Smooth muscle cell (in vitro differentiated cells): ENCODE data around the gene LUZP2. TPM values are rescaled to one million over a fixed set of nuclear protein-coding genes. Genes with fewer than 3 reads are reported as not detected.
A peak's percentile ranks its signal among the peaks of the same experiment; 100 is the strongest.

Source experiments
- DNase-seq: peaks from one replicate; lab custom pipeline; 2025; ENCODE audit not compliant: unreplicated experiment; lab: John Stamatoyannopoulos, UW
- H2AFZ ChIP-seq: fragments of 200-600 bp; sonication (generic); 2 replicates; pipeline ENCODE4 v1.6.0; 2016; ENCODE audit warnings: antibody characterized with exemption, low read depth, mild to moderate bottlenecking
- H3F3A ChIP-seq: fragments of 200-600 bp; sonication (generic); 2 replicates; pipeline ENCODE4 v1.6.0; 2017; ENCODE audit warnings: antibody characterized with exemption, low read depth
- H3K27ac ChIP-seq: fragments of 200-600 bp; sonication (generic); 2 replicates; pipeline ENCODE4 v1.5.1; 2016; ENCODE audit warnings: low read depth, mild to moderate bottlenecking
- H3K27me3 ChIP-seq: fragments of 200-600 bp; sonication (generic); 2 replicates; pipeline ENCODE4 v1.6.1; 2016; ENCODE audit warnings: low read depth, mild to moderate bottlenecking
- H3K36me3 ChIP-seq: fragments of 200-600 bp; sonication (generic); 2 replicates; pipeline ENCODE4 v1.5.1; 2016; ENCODE audit warnings: low read depth
- H3K4me1 ChIP-seq: fragments of 200-600 bp; sonication (generic); 2 replicates; pipeline ENCODE4 v1.5.1; 2016; ENCODE audit warnings: low read depth
- H3K4me2 ChIP-seq: fragments of 200-600 bp; sonication (generic); 2 replicates; pipeline ENCODE4 v1.6.0; 2016; ENCODE audit warnings: mild to moderate bottlenecking
- H3K4me3 ChIP-seq: fragments of 200-600 bp; sonication (generic); 2 replicates; pipeline ENCODE4 v1.5.1; 2016; ENCODE audit warnings: mild to moderate bottlenecking
- H3K79me2 ChIP-seq: fragments of 200-600 bp; sonication (generic); 2 replicates; pipeline ENCODE4 v1.6.0; 2016; ENCODE audit warnings: low read depth, mild to moderate bottlenecking
- H3K9ac ChIP-seq: fragments of 200-600 bp; sonication (generic); 2 replicates; pipeline ENCODE4 v1.6.0; 2016; ENCODE audit warnings: low read depth
- H3K9me3 ChIP-seq: fragments of 200-600 bp; sonication (generic); replicated peaks from 2 replicates; pipeline ENCODE4 v1.5.1; 2016; ENCODE audit warnings: low read depth
- H4K20me1 ChIP-seq: fragments of 200-600 bp; sonication (generic); 2 replicates; pipeline ENCODE4 v1.6.0; 2016; ENCODE audit warnings: low read depth
- CTCF ChIP-seq: fragments of 200-600 bp; sonication (generic); IDR thresholded peaks from 2 replicates; pipeline ENCODE4 v1.5.1; 2017; ENCODE audit warnings: borderline replicate concordance, mild to moderate bottlenecking, antibody characterized with exemption; ENCODE audit not compliant: insufficient read depth, poor library complexity, severe bottlenecking
- WGBS: methylation state at CpG from one replicate; pipeline ENCODE4 v1.1.7; 2016; ENCODE audit warnings: low lambda C conversion rate; 5-methylcytosine and 5-hydroxymethylcytosine counted together
- polyA plus RNA-seq: library from polyadenylated mRNA; unstranded; fragments of >200 nt; fragmentation: Nextera tagmentation; extraction: Ambion mirVana; gene quantifications from 2 replicates; pipeline ENCODE4 v1.2.1, GENCODE V29; 2016
- total RNA-seq: library from RNA; depleted of rRNA; stranded (reverse); fragments of >200 nt; gene quantifications from 2 replicates; pipeline ENCODE4 v1.2.3, GENCODE V29; 2014

LUZP2 gene
- total and polyA plus RNA-seq, 2 experiments from 2014 or later = 1.1 to 1.3 TPM

- H3K27ac ChIP-seq = no peak overlapping the region
- no peaks in the 10 kb centered on the region for H3K9me3 ChIP-seq
- no peaks in the 10 kb centered on the region for H3K36me3 ChIP-seq
- H3K27me3 ChIP-seq = peaks cover 76% of the 10 kb centered on the region
- H3K4me2 ChIP-seq = peak overlapping the region; percentile 91
- H3K4me1 ChIP-seq = no peaks in the 10 kb centered on the region
- peak overlapping the region; percentile 83 for H2AFZ ChIP-seq
- peak overlapping the region; percentile 61 for H3K4me3 ChIP-seq
- H3K79me2 ChIP-seq = no peaks in the 10 kb centered on the region
- 6% methylated on average over 14 of the region's 14 CpGs for WGBS
- no peaks in the 10 kb centered on the region for H4K20me1 ChIP-seq
- no peak for TF ChIP-seq CTCF
- no peaks in the 10 kb centered on the region for H3F3A ChIP-seq
- peak overlapping the region; percentile 15 for H3K9ac ChIP-seq
- no peak for DNase-seq
These were observed 492 bp upstream of the LUZP2 start for GRCh38 chr11:24496386-24496735.

GRCh38 chr11:24497831-24498230 is 978 bp downstream of the LUZP2 start:
- Histone ChIP-seq H3K27ac (no peak overlapping the region), H3K4me3 (peak overlapping the region; percentile 61), H3K36me3 (no peaks in the 10 kb centered on the region), H2AFZ (peak overlapping the region; percentile 83), H3F3A (no peaks in the 10 kb centered on the region), H3K4me2 (peak overlapping the region; percentile 91), H3K27me3 (peaks cover 71% of the 10 kb centered on the region), H3K9ac (no peak overlapping the region), H3K9me3 (no peaks in the 10 kb centered on the region), H4K20me1 (no peaks in the 10 kb centered on the region), H3K4me1 (no peaks in the 10 kb centered on the region), H3K79me2 (no peaks in the 10 kb centered on the region)
- TF ChIP-seq CTCF = no peak
- DNase-seq = no peak
- 81% methylated on average over 3 of the region's 3 CpGs for WGBS

DNA sequence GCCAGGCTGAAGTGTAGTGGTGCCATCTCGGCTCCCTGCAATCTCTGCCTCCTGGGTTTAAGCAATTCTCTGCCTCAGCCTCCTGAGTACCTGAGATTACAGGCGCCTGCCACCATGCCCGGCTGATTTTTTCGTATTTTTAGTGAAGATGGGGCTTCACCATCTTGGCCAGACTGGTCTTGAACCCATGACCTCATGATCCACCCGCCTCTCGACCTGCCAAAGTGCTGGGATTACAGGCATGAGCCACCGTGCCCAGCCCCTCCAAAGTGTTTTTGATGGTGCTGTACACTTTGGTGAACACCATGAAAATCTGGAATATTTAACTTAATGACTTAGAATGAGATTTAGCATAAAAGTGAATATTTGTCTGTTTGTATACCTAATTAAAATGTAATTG is 5.6 kb downstream of the LUZP2 start:
- H3K27me3 ChIP-seq = peaks cover 31% of the 10 kb centered on the region
- H3F3A ChIP-seq = no peaks in the 10 kb centered on the region
- no peak for TF ChIP-seq CTCF
- 86% methylated on average over 7 of the region's 7 CpGs for WGBS
- no peak overlapping the region for H3K4me2 ChIP-seq
- H4K20me1 ChIP-seq = no peaks in the 10 kb centered on the region
- H3K36me3 ChIP-seq = no peaks in the 10 kb centered on the region
- no peaks in the 10 kb centered on the region for H3K79me2 ChIP-seq
- H2AFZ ChIP-seq = no peak overlapping the region
- H3K4me1 ChIP-seq = no peaks in the 10 kb centered on the region
- H3K4me3 ChIP-seq = no peak overlapping the region
- no peak overlapping the region for H3K27ac ChIP-seq
- no peaks in the 10 kb centered on the region for H3K9me3 ChIP-seq
- DNase-seq = no peak
- no peak overlapping the region for H3K9ac ChIP-seq

DNA sequence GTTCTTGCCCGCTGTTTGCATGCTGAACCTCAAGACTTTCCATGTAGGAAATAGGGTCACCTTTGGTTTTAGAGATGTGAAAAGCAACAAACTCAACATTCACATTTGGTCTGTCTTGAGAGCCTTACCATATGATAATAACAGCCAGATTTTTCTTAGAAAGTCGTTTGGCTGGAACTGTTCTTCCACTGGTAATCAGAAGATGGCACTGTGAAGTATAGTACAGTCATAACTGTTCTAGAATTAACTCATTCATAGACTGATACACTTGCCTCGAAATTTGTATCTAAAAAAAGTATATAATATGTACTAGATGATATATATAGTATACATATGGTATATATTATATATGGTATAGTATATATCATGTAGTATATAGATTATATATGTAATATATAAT is 12.3 kb downstream of the LUZP2 start:
- H3K9me3 ChIP-seq = no peaks in the 10 kb centered on the region
- WGBS = 56% methylated on average over 3 of the region's 3 CpGs

More for the DNA sequence above, 12.3 kb downstream of the LUZP2 start:
- no peak for DNase-seq
- H3K4me3 ChIP-seq = no peak overlapping the region
- H2AFZ ChIP-seq = no peak overlapping the region
- no peak overlapping the region for H3K9ac ChIP-seq
- H3K79me2 ChIP-seq = no peaks in the 10 kb centered on the region
- no peaks in the 10 kb centered on the region for H3K4me1 ChIP-seq
- TF ChIP-seq CTCF = peak; percentile 28
- H4K20me1 ChIP-seq = no peaks in the 10 kb centered on the region
- no peaks in the 10 kb centered on the region for H3K36me3 ChIP-seq
- H3K27me3 ChIP-seq = no peaks in the 10 kb centered on the region
- no peak overlapping the region for H3K4me2 ChIP-seq
- H3F3A ChIP-seq = no peaks in the 10 kb centered on the region
- no peak overlapping the region for H3K27ac ChIP-seq
